BJ (cell line): ENCODE results near the gene HIP1. TPM values are rescaled to one million over a fixed set of nuclear protein-coding genes. Genes with fewer than 3 reads are reported as not detected.

Source experiments
- CTCF ChIA-PET: fragments of 350-600 bp; formaldehyde crosslinking; extraction: SDS; loops from one replicate; lab custom pipeline; 2021; ENCODE audit warnings: antibody characterized with exemption, inconsistent platforms; lab: Yijun Ruan, JAX
- POLR2A ChIA-PET: fragments of 300-600 bp; sonication (Branson Sonifier 250); formaldehyde crosslinking; extraction: SDS; loops from one replicate; lab custom pipeline; 2021; ENCODE audit warnings: antibody characterized with exemption; lab: Charles Lee
- DNase-seq: peaks from one replicate; pipeline ENCODE4 v3.0.0-alpha.2; 2011; ENCODE audit warnings: low read depth
- H3K27me3 ChIP-seq: 2 replicates; pipeline ENCODE4 v1.6.0; 2011; ENCODE audit warnings: low read length; ENCODE audit not compliant: control insufficient read depth, insufficient read depth
- H3K36me3 ChIP-seq: 2 replicates; pipeline ENCODE4 v1.5.1; 2011; ENCODE audit warnings: low read length; ENCODE audit not compliant: control insufficient read depth, insufficient read depth
- H3K4me3 ChIP-seq: 2 replicates; pipeline ENCODE4 v1.5.1; 2011; ENCODE audit warnings: low read depth, mild to moderate bottlenecking, control low read depth, low read length
- polyA plus RNA-seq: library from polyadenylated mRNA; depleted of rRNA; stranded (reverse); fragments of >200 nt; gene quantifications from 2 replicates; pipeline ENCODE4 v1.2.3, GENCODE V29; 2011
- TF ChIP-seq, protein P1 (sequence below): IDR thresholded peaks from 2 replicates; pipeline ENCODE4 v1.5.1; 2011; ENCODE audit warnings: low read depth, mild to moderate bottlenecking, control low read depth, inconsistent platforms, low read length, moderate library complexity; ENCODE audit not compliant: insufficient read depth

Gene HIP1
- polyA plus RNA-seq, 1 experiment: 7.5 TPM

DNA sequence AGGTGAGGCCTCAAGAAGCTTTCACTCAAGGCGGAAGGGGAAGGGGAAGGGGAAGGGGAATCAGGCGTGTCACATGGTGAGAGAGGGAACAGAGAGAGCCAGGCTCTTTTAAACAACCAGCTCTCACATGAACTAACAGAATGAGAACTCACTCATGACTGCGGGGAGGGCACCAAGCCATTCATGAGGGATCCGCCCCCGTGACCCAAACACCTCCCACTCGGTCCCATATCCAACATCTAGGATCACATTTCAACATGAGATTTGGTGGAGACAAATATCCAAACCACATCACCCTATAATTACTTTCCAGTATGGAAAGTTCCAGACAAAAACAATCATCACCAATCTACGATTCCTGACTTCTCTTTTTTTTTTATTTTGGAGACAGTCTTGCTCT lies 22.9 kb downstream of the HIP1 start:
- DNase-seq: no peak
- ChIA-PET POLR2A (no interaction called here), CTCF (no interaction called here)
- Histone ChIP-seq H3K27me3 (no peaks in the 10 kb centered on the region), H3K36me3 (no peaks in the 10 kb centered on the region), H3K4me3 (no peak overlapping the region)
- TF ChIP-seq, protein P1, sequence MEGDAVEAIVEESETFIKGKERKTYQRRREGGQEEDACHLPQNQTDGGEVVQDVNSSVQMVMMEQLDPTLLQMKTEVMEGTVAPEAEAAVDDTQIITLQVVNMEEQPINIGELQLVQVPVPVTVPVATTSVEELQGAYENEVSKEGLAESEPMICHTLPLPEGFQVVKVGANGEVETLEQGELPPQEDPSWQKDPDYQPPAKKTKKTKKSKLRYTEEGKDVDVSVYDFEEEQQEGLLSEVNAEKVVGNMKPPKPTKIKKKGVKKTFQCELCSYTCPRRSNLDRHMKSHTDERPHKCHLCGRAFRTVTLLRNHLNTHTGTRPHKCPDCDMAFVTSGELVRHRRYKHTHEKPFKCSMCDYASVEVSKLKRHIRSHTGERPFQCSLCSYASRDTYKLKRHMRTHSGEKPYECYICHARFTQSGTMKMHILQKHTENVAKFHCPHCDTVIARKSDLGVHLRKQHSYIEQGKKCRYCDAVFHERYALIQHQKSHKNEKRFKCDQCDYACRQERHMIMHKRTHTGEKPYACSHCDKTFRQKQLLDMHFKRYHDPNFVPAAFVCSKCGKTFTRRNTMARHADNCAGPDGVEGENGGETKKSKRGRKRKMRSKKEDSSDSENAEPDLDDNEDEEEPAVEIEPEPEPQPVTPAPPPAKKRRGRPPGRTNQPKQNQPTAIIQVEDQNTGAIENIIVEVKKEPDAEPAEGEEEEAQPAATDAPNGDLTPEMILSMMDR: no peak

DNA sequence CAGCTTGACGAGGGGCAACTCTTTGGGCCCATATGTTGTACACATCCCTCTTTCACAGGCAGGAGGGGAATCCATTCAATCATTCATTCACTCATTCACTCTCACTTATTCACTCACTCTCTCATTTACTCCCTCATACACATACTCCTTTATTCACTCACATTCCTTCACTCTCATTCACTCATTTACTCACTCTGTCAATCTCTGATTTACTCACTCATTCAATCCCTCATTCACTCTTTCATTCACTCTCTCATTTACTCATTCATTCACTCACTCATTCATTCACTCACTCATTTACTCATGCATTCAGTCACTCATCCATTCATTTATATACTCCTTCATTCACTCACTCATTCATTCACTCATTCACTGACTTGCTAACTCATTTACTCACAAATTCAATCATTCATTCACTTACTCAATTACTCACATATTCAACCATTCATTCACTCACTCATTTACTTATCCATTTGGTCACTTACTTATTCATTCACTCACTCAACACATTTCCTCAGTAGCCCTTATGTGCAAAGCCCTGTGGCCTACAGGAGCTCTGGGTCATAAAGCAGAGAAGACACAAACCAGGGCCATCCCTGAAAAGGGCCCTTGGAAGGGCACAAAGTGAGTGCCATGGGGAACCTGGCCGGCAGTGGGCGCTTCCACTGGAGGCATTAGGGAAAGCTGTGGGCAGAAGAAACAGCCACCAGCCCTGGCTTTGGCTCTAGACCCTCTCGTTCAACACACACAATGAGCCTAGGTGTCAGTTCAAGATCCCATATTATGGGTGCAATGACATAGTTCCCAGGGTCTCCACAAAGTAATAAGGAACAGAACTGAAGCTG lies 26.0 kb downstream of the HIP1 start:
- TF ChIP-seq, protein P1: no peak
- DNase-seq: no peak
- no peak overlapping the region for H3K4me3 ChIP-seq
- H3K27me3 ChIP-seq: no peaks in the 10 kb centered on the region
- CTCF ChIA-PET: interaction anchor here (0.9 to 1.2 kb wide), 2 partner anchors 25 to 43 kb away, joined by 3 to 4 read pairs; no protein-coding TSS in a partner anchor
- no peaks in the 10 kb centered on the region for H3K36me3 ChIP-seq
- POLR2A ChIA-PET: no interaction called here

DNA sequence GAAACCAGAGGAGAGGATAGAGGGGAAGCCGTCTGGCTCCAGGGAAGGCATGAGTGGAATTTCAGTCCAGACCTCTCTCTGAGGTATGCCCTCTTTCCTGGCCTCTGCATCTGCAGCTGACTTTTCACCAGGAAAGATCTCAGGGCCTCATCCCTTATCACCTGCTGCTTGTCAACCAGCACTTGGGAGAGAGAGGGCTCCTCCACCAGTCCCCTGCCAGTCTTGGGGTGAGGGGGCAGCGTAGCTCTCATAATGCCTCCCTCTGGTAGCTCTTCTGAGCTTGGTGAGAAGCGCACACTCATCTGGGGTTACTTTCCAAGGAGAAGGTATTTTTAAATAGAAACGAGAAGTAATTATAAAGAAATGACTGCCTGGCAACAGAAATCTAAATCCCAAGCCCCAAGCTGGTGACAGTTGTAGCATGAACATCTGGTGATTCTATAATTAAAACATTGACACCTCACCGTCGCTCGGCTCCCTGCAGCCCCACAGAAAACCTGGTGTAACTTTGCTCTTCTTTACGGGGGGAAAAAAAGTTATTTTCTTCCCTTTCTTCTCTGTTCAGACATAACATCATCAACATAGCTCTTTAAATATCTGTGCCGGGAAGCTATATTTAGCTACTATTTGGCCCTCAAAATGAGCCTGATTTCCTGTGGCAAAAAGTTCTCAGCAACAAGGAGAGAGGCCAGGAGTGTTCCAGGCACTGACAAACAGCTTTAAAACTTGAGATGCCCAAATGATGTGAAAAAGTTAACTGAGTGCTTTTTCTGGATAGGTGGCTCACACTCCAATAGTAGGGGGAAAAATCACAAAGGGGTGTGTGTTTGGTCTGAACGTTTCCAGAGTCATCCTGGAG lies 26.9 kb downstream of the HIP1 start:
- POLR2A ChIA-PET: no interaction called here
- Histone ChIP-seq H3K36me3 (no peaks in the 10 kb centered on the region), H3K27me3 (no peaks in the 10 kb centered on the region), H3K4me3 (no peak overlapping the region)
- CTCF ChIA-PET: interaction anchor here (0.6 to 1.2 kb wide), 3 partner anchors 25 to 44 kb away, joined by 3 to 4 read pairs (median 3); no protein-coding TSS in a partner anchor
- no peak for DNase-seq
- TF ChIP-seq, protein P1: no peak

DNA sequence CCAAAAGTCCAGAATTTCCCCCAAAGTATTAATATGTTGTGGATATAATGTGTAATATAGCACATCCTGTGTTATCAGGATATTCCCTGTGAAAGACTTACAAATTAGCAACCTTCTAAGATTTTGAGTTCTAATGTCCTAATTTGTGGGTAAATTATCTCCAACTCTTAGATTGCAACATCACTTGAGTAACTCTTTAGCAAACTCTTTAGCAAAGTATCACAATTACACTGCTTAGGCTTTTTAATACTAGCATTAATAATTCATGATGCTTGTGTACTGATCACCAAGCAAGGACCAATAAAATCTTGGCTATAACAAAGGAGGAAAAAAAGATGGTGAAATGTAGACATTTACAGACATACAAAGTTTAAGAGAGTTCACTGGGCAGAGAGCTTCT lies 27.7 kb downstream of the HIP1 start:
- CTCF ChIA-PET: no interaction called here
- Histone ChIP-seq H3K36me3 (no peaks in the 10 kb centered on the region), H3K4me3 (no peak overlapping the region), H3K27me3 (no peaks in the 10 kb centered on the region)
- TF ChIP-seq, protein P1: no peak
- POLR2A ChIA-PET: no interaction called here
- no peak for DNase-seq

DNA sequence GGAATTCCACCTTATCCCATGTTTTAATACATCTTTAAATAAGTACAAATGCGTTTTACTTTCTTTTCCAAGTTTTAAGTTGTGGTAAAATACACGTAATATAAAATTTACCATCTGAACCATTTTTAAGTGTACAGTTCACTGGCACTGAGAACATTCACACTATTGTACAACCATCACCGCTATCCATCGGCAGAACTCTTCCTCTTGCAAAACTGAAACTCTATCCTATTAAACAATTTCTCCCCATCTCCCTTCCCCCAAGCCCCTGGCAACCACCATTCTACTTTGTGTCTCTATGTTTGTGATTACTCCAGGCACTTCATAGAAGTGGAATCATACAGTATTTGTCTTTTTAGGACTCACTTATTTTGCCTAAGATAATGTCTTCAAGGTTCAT lies 33.8 kb downstream of the HIP1 start:
- Histone ChIP-seq H3K4me3 (no peak overlapping the region), H3K36me3 (no peaks in the 10 kb centered on the region), H3K27me3 (no peaks in the 10 kb centered on the region)
- POLR2A ChIA-PET: no interaction called here
- CTCF ChIA-PET: no interaction called here
- DNase-seq: no peak
- TF ChIP-seq, protein P1: no peak
